GM18951 (cell line): ENCODE results near the gene SIRPB1.
"Not testable (repeated sequence)": the region's sequence is repeated elsewhere in the genome, so short reads cannot be mapped to it uniquely, and the experiment has no call there.

Source experiments
- POLR2A ChIP-seq: IDR thresholded peaks from 4 replicates; pipeline ENCODE4 v1.6.1; 2011; ENCODE audit warnings: mild to moderate bottlenecking; ENCODE audit not compliant: insufficient read length, insufficient read depth; ENCODE audit errors: extremely low read depth
- in situ Hi-C: fragments of 300-500 bp; cut with MboI; formaldehyde crosslinking; loops from one replicate; pipeline ENCODE4 v1.12.0; 2022; ENCODE audit warnings: low sequenced_read_pairs, mixed read lengths, inconsistent platforms; ENCODE audit not compliant: unreplicated experiment

SIRPB1 gene

GRCh38 chr20:1630186-1630585 lies 10.4 kb upstream of the SIRPB1 start:
- no peak for TF ChIP-seq POLR2A
- in situ Hi-C loops: no loop called here

- TF ChIP-seq POLR2A: no peak
- in situ Hi-C loops: no loop called here
Observed at GRCh38 chr20:1629321-1629720, 9.5 kb upstream of the SIRPB1 start.

- no peak for TF ChIP-seq POLR2A
- in situ Hi-C loops: no loop called here
Observed at GRCh38 chr20:1628621-1629020, 8.8 kb upstream of the SIRPB1 start.

- TF ChIP-seq POLR2A: no peak
- in situ Hi-C loops: no loop called here
Observed at GRCh38 chr20:1627200-1627550, 7.4 kb upstream of the SIRPB1 start.

GRCh38 chr20:1626528-1627199 lies 6.9 kb upstream of the SIRPB1 start:
- in situ Hi-C loops: no loop called here
- no peak for TF ChIP-seq POLR2A

GRCh38 chr20:1625083-1625690 lies 5.4 kb upstream of the SIRPB1 start:
- TF ChIP-seq POLR2A: no peak
- in situ Hi-C loops: no loop called here

GRCh38 chr20:1623501-1624205 lies 3.8 kb upstream of the SIRPB1 start:
- in situ Hi-C loops: no loop called here
- no peak for TF ChIP-seq POLR2A

- no peak for TF ChIP-seq POLR2A
- in situ Hi-C loops: no loop called here
Observed at GRCh38 chr20:1622450-1622849, 2.6 kb upstream of the SIRPB1 start.

GRCh38 chr20:1621316-1621715 lies 1.5 kb upstream of the SIRPB1 start:
- in situ Hi-C loops: no loop called here
- TF ChIP-seq POLR2A: no peak

GRCh38 chr20:1618954-1619540 lies 762 bp downstream of the SIRPB1 start:
- in situ Hi-C loops: loop anchor here (5.0 kb wide), 1 partner anchor 57 kb away; no protein-coding TSS in a partner anchor
- TF ChIP-seq POLR2A: no peak

GRCh38 chr20:1618479-1618878 lies 1.3 kb downstream of the SIRPB1 start:
- in situ Hi-C loops: loop anchor here (5.0 kb wide), 1 partner anchor 56 kb away; no protein-coding TSS in a partner anchor
- no peak for TF ChIP-seq POLR2A

- TF ChIP-seq POLR2A: no peak
- in situ Hi-C loops: loop anchor here (5.0 kb wide), 1 partner anchor 55 kb away; no protein-coding TSS in a partner anchor
Observed at GRCh38 chr20:1616858-1617434, 2.9 kb downstream of the SIRPB1 start.

GRCh38 chr20:1610404-1610803 lies 9.4 kb downstream of the SIRPB1 start:
- in situ Hi-C loops: not testable (repeated sequence)

GRCh38 chr20:1608678-1609347 lies 11.0 kb downstream of the SIRPB1 start:
- in situ Hi-C loops: not testable (repeated sequence)
